RPMI7951 (cell line): ENCODE data around the gene LKAAEAR1. TPM values are rescaled to one million over a fixed set of nuclear protein-coding genes. Genes with fewer than 3 reads are reported as not detected.

Experiments
- DNase-seq: peaks from one replicate; pipeline ENCODE4 v3.0.0-alpha.2; 2012; ENCODE audit warnings: low read depth
- total RNA-seq: library from RNA; depleted of rRNA; stranded (reverse); fragments of >200 nt; shearing (Covaris generic); gene quantifications from 2 replicates; pipeline ENCODE4 v1.2.3, GENCODE V29; 2014

The LKAAEAR1 gene
- total RNA-seq, 1 experiment from 2014 or later = 0.48 TPM

- DNase-seq = no peak
Observed at GRCh38 chr20:64067005-64067632, 17.1 kb downstream of the LKAAEAR1 start.

GRCh38 chr20:64065974-64066343 lies 18.2 kb downstream of the LKAAEAR1 start:
- DNase-seq = peak; percentile 81

DNA sequence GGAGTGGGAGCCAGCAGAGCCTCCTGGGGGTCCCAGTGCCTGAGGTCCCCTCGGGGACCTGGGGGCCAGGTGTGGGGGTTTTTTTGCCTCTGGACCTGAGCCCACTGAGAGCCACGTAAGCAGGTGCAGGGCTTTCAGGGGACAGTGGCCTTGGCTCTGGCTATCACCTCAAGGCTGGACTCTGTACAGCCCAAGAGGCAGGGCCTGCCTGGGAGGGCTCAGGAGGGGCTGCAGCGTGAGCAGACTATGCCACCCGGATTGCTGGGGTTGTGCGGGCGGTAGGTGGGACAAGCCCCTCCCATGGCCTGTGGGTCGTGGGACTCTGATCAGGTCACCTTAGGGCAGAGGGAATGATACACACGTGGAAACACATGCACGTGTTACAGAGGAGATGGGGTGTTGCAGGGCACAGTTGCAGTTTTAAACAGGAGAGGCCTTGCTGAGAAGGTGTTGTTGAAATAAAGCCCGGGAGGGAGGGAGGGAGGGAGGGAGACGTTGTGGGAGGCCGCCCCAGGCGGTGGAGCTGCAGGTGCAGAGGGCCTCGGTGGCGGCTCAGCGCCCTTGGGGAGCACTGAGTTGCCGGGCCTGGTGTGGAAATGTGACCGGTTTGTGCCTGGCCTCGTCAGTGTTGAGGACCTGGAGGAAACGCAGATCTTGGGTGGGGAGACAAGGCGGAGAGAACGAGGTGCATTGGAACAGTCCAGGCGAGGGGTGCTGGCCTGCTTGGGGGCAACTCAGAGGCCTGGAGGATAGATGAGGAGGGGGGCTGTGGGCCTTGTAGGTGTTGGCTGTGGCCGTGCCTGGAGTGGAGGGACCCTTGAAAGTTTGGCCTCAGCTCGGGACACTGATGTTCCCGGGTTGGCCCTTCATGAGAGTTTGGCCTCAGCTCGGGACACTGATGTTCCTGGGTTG lies 18.9 kb downstream of the LKAAEAR1 start:
- no peak for DNase-seq

GRCh38 chr20:64064145-64064698 lies 20.0 kb downstream of the LKAAEAR1 start:
- peak; percentile 67 for DNase-seq

- DNase-seq = peak; percentile 27
Observed at GRCh38 chr20:64063389-64064144, 20.6 kb downstream of the LKAAEAR1 start.

DNA sequence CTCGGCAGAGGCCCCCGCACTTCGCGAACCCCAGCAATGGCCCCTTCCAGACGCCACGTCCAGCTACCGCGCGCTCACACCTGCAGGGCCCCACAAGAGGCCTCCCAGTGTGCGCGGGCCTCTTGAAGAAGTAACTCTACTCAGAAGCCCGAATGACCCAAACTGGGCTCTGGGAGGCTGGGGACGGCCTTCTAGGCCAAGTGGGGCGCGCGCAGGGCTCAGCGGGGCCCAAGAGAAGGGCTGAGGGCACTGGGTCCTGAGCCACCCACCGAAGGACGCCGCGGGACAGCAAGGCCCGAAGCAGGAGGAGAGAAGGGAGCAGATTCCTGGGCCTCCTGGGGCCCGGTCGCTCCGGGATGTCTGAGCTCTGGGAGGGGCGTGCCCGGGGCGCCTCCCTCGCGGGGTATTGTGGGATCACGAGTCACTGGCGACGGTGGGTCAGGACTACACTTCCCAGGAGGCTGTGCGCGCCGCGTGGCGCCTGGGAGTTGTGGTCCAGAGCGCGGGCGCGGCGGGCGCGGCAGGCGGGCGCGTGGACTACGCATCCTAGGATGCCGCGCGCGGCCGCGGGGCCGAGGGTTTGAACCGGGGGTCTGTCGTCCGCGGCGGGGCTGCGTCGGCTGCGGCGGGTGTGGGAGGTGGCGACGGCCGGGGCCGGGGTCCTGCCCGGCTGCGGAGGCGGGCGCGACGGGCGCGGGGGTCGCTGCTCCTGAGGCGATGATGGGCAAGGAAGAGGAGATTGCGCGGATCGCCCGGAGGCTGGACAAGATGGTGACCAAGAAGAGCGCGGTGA lies 21.4 kb downstream of the LKAAEAR1 start, which contains the start of gene TCEA2:
TSS of gene TCEA2 (plus strand) at position 603 of the 793 bp plus-strand sequence. CDS start at position 718, 115 bp downstream.
- DNase-seq = peak; percentile 97

DNA sequence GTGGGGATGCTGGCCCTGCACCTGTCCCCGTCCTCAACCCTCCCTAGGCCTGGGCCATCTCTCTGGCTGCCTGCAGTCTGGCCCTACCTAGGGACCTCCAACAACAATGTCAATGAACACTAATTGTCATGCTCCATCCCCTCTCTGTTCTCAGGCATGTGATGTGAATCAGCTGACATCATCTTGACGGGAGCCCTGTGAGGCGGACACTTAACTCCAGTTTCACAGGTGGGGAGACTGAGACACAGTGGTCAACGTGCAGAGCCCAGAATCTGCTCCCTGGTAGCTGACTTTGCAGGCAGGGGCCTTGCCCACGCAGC lies 22.0 kb downstream of the LKAAEAR1 start:
- DNase-seq = no peak

DNA sequence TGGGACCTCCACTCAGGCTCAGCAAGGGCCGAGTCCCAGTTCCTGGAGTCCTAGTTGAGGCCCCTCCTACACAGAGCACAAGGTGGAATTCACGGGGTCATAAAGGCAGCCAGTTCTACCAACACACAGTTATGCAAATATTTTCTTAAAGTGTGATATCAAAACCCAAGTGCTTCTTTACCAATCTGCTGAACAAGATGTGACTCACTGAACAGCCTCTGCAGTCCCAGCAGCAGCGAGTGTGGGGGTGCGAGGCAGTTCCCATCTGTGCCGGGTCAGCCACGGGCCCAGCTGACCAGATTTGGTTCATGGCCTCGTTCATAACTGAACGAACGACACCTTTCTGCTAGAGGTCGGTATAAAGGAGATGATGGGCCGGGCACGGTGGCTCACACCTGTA lies 25.7 kb downstream of the LKAAEAR1 start:
- no peak for DNase-seq

- DNase-seq = peak; percentile 58
Observed at GRCh38 chr20:64057628-64058498, 26.3 kb downstream of the LKAAEAR1 start.

DNA sequence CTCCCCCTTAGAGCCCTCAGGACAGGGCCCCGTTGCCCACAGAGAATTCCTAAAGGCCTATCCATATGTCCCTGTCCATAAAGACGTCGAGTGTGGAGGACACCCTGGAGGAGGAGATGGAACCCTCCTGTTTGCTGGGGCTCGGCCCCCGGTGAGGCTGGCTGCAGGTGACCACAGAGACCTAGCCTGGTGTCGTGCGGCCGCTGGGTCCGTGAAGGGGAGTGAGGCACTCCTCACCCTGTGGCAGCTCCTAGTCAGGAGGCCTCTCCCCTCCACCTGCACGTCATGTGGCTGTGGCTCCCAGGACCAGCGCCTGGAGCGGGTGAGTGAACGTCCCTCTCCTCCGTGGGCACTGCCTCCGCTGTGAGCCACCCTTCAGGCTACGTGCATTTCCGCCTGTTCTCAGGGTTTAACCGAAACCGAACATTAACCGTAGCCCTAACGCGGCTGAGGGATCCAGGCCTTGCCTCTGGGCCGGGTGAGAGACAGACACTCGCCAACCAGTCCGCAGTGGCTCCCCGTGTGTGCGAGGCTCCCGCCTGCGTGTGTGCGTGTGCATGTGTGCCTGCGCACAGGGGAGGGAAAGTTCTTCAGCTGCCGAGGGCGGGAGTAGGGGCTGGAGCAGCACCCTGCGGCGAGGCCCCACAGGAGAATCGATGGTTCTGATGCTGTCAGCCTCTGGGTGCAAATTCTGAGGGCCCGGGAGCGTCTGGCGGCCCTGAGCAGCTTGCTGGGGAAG lies 27.1 kb downstream of the LKAAEAR1 start:
- DNase-seq = no peak

- no peak for DNase-seq
Observed at GRCh38 chr20:64056639-64056888, 27.6 kb downstream of the LKAAEAR1 start.

- DNase-seq = peak; percentile 43
Observed at GRCh38 chr20:64055893-64056638, 28.1 kb downstream of the LKAAEAR1 start.

DNA sequence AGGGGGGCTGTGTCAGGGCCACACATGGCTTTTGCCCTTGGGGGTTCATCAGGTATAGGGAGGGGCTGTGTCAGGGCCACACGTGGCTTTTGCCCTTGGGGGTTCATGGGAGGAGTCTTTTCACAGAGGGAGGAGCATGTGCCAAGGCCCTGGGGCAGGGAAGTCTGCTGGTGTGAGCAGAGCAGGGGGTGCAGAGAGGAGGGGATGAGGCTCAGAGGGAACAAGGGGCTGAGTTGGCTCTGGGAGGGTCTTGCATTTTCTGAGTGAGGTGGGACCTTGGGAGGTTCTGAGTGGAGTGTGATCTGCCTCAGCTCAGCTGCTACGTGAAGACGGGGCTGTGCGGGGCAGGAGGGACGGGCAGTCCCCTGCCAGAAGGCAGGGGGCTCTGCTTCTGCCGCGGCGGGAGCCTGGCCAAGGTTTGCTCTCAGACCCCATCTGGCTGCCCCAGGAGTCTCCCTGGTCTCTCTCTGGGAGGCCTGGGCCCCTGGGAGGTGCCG lies 28.8 kb downstream of the LKAAEAR1 start:
- DNase-seq = no peak

GRCh38 chr20:64053841-64054661 lies 30.1 kb downstream of the LKAAEAR1 start:
- DNase-seq = peak; percentile 31

GRCh38 chr20:64052987-64053840 lies 31.0 kb downstream of the LKAAEAR1 start:
- no peak for DNase-seq

GRCh38 chr20:64052326-64052722 lies 31.9 kb downstream of the LKAAEAR1 start:
- no peak for DNase-seq
